GM12874 (cell line): ENCODE measurements around the gene UNC50.

Experiments
- TF ChIP-seq, protein P1 (sequence below): IDR thresholded peaks from 2 replicates; pipeline ENCODE4 v1.5.1; 2011; ENCODE audit warnings: low read depth, mild to moderate bottlenecking, control low read depth, low read length, moderate library complexity; ENCODE audit not compliant: insufficient read depth

The UNC50 gene

DNA sequence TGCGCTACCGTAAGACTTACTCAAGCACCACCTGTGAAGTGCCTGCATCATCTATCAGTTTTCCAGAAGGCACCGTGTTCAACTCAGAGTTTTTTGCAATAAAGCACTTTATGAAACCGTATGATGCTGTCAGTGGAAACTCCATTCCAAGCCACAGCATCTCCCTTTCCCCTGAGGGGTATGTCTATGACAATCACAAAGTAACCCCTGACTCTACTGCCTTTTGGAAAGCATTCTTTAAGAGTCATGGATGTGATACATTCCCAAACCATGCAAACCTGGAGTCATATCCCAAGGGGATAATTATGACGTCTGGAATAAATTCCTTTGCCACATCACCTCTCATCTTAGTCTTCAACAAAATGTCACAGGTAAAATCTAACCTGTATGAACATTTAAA, 39.2 kb downstream of the UNC50 start:
- TF ChIP-seq, protein P1, sequence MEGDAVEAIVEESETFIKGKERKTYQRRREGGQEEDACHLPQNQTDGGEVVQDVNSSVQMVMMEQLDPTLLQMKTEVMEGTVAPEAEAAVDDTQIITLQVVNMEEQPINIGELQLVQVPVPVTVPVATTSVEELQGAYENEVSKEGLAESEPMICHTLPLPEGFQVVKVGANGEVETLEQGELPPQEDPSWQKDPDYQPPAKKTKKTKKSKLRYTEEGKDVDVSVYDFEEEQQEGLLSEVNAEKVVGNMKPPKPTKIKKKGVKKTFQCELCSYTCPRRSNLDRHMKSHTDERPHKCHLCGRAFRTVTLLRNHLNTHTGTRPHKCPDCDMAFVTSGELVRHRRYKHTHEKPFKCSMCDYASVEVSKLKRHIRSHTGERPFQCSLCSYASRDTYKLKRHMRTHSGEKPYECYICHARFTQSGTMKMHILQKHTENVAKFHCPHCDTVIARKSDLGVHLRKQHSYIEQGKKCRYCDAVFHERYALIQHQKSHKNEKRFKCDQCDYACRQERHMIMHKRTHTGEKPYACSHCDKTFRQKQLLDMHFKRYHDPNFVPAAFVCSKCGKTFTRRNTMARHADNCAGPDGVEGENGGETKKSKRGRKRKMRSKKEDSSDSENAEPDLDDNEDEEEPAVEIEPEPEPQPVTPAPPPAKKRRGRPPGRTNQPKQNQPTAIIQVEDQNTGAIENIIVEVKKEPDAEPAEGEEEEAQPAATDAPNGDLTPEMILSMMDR = no peak

GRCh38 chr2:98648451-98648850, 40.1 kb downstream of the UNC50 start:
- TF ChIP-seq, protein P1 = no peak

DNA sequence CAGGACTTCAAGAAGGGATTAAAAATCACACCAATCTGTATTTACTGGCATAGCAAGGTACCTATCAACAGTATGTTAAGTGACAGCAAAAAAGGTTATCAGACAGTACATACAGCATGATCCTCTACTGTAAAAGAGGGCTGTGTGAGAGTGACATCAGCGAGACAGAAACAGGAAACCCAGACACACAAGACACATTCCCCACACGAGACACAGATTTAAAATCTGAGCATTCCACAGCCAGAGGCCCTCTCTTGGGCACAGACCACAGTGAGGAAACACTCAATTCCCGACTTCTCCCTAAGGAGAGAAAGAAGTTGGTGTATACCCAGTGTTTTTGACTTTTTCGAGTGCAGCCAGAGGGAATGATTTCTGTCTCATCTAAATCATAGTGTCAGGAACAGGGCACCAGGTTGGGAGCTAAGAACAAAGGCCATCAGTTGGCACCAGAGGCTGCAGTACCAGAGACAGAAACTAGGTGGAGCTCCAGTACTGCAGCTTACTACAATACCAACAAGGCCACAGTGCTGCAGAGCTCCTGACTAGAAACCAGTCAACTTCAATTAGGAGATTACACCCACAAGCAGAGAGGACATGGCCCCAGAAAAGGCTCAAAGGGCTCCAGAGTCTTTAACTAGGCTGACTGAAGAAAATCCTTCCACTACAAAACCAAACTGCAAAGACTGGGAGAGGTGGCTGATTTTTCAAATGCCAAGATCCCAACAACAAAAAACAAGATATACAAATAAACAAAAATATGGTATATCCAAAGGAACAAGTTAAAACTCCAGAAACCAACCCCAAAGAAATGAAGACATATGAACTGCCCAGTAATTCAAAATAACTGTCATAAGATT, 41.0 kb downstream of the UNC50 start:
- TF ChIP-seq, protein P1 = peak; percentile 98

DNA sequence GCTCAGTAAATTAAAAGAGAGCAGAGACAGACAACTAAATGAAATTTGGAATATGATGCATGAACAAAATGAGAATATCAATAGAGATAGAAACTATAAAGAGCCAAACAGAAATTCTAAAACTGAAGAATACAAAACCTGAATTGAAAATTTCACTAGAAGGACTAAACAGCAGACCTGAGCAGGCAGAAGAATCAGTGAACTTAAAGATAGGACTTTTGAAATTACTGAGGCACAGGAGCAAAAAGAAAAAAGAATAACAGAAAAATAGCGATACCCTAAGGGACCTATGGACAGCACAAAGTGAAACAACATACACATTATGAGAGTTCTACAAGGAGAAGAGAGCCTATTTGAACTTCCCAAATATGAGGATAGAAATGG, 41.6 kb downstream of the UNC50 start:
- TF ChIP-seq, protein P1 = no peak

DNA sequence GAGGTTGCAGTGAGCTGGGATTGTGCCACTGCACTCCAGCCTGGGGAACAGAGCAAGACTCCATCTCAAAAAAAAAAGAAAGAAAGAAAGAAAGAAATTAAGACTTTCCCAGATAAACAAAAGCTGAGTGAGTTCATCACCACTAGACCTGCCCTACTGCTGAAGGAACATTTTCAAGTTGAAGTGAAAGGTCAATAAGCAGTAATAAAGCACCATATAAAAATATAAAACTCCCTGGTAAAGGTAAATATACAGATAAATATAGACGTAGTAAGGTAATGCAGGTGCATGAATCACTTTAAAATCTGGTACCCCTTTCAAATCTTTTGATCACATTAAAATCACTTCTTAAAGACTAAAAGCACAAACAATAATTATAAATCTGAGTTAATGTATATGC, 42.6 kb downstream of the UNC50 start:
- TF ChIP-seq, protein P1 = no peak

DNA sequence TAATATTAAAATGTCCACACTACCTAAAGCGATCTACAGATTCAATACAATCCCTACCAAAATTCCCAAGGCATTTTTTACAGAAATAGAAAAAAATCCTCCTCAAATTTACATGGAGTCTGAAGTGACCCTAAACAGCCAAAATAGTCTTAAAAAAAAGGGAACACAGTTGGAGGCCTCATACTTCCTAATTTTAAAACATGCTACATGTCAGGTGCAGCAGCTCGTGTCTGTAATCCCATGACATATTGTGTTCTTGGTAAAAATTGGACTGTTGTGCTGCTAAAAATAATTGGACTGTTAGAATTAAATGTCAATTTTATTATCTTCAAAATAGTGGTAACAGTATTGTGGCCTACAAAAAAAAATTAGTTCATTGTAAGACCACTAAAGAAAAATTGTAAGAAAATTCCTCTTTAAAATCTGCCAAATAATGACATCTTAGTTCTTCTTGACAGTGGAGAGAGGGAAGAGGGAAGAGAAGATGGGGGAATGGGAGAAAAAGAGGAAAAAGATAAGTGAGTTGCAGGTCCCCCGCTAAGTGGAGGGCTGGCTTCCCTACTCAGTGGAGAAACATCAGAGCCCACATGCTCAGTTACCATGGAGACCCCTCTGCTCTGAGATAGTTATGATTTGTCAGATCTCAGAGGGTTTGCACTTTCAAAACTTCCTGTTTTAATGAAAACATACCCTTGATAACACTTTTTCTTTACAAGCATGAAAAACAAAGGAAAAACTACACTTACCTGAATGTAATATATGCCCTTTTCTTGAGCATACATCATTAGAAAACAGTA, 46.5 kb downstream of the UNC50 start:
- TF ChIP-seq, protein P1 = no peak

- TF ChIP-seq, protein P1 = no peak
These were observed 48.4 kb downstream of the UNC50 start for GRCh38 chr2:98656800-98657199.
